CD4-positive, alpha-beta memory T cell (primary cell): Measurements from ENCODE around the gene PHKG2. TPM values are rescaled to one million over a fixed set of nuclear protein-coding genes. Genes with fewer than 3 reads are reported as not detected.

ENCODE experiments used
- CTCF ChIA-PET: fragments of 350-600 bp; sonication (Branson Sonifier 250); formaldehyde crosslinking; loops from one replicate; lab custom pipeline; 2021; ENCODE audit warnings: inconsistent platforms; ENCODE audit not compliant: partially characterized antibody; lab: Charles Lee
- POLR2A ChIA-PET: fragments of 350-600 bp; sonication (Branson Sonifier 250); formaldehyde crosslinking; loops from one replicate; lab custom pipeline; 2021; ENCODE audit not compliant: partially characterized antibody; lab: Charles Lee
- DNase-seq, 5 donors: peaks; one replicate each; pipeline versions ENCODE4 v3.0.0 to v3.0.0-alpha.2; 2020 to 2022; ENCODE audit warnings: mixed read lengths in 1 of 5
- H3K27ac ChIP-seq: one replicate; pipeline ENCODE4 v1.7.0; 2013; ENCODE audit warnings: low read depth, low read length
- H3K27me3 ChIP-seq: 2 replicates; pipeline ENCODE4 v1.7.0; 2013; ENCODE audit warnings: mild to moderate bottlenecking, low read length, moderate library complexity; ENCODE audit not compliant: insufficient read depth
- H3K36me3 ChIP-seq: 2 replicates; pipeline ENCODE4 v1.7.0; 2013; ENCODE audit warnings: mild to moderate bottlenecking, low read length, moderate library complexity; ENCODE audit not compliant: insufficient read depth
- H3K4me1 ChIP-seq: 2 replicates; pipeline ENCODE4 v1.7.0; 2013; ENCODE audit warnings: mild to moderate bottlenecking, low read length, moderate library complexity; ENCODE audit not compliant: insufficient read depth
- H3K4me3 ChIP-seq, 2 donors: one replicate each; pipeline ENCODE4 v1.7.0; 2013; ENCODE audit warnings: low read length in 2 of 2, mild to moderate bottlenecking in 1 of 2
- H3K9me3 ChIP-seq, 2 donors: one replicate each; pipeline ENCODE4 v1.7.0; 2013; ENCODE audit warnings: low read length in 2 of 2, control low read depth in 1 of 2; ENCODE audit not compliant: control insufficient read depth in 1 of 2
- H3K27ac Mint-ChIP-seq, 7 donors: one replicate each; pipeline ENCODE4 v1.8.0; 2020 to 2021; ENCODE audit warnings: mixed read lengths in 7 of 7, mild to moderate bottlenecking in 6 of 7, inconsistent platforms in 3 of 7, moderate library complexity in 3 of 7
- H3K27me3 Mint-ChIP-seq, 2 donors: one replicate each; pipeline ENCODE4 v1.8.0; 2020 to 2021; ENCODE audit warnings: mixed read lengths in 2 of 2
- H3K36me3 Mint-ChIP-seq, 2 donors: one replicate each; pipeline ENCODE4 v1.8.0; 2020 to 2021; ENCODE audit warnings: mixed read lengths in 2 of 2, inconsistent platforms in 1 of 2, mild to moderate bottlenecking in 1 of 2
- H3K4me1 Mint-ChIP-seq, 4 donors: one replicate each; pipeline ENCODE4 v1.8.0; 2020 to 2021; ENCODE audit warnings: mixed read lengths in 4 of 4, mild to moderate bottlenecking in 1 of 4
- H3K4me3 Mint-ChIP-seq, 8 donors: one replicate each; pipeline ENCODE4 v1.8.0; 2020 to 2021; ENCODE audit warnings: mixed read lengths in 8 of 8, mild to moderate bottlenecking in 7 of 8, moderate library complexity in 6 of 8, inconsistent platforms in 3 of 8
- H3K9me3 Mint-ChIP-seq, 8 donors: one replicate each; pipeline ENCODE4 v1.8.0; 2020 to 2021; ENCODE audit warnings: mixed read lengths in 8 of 8, mild to moderate bottlenecking in 5 of 8, inconsistent platforms in 3 of 8, moderate library complexity in 1 of 8
- intact Hi-C: fragments of 100-400 bp; cut with micrococcal nuclease; formaldehyde crosslinking; loops from one replicate; pipeline ENCODE4 v1.15.1; 2023
- polyA plus RNA-seq, 2 donors: library from polyadenylated mRNA; unstranded; fragments of 300-500 nt; fragmentation: Illumina TruSeq; gene quantifications; one replicate each; pipeline ENCODE4 v1.2.3, GENCODE V29; 2021
- total RNA-seq, 2 experiments: library from RNA; stranded (reverse); gene quantifications; one replicate each; pipeline ENCODE4 v1.2.3, GENCODE V29; 2021

PHKG2 gene
- total and polyA plus RNA-seq, 4 experiments from 2014 or later, result 42.0 to 63.5 (median 54.5) TPM

DNA sequence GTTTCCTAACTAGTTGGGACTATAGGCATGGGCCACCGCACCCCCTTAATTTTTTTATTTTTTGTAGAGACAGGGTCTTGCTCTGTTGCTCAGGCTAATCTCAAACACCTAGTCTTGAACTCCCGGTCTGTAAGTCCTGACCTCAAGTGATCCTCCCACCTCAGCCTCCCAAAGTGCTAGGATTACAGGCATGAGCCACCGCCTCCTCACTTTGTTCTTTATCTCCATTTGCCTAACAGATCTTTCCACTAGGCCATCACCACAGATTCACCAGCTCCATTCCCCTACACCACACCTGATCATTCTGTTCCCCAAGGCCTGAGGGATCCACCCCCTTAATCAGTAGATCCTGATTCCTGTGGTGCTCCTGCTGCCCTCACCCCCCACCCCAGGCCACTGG lies 46.4 kb downstream of the PHKG2 start:
- no peaks in the 10 kb centered on the region for H3K9me3 Mint-ChIP-seq

DNA sequence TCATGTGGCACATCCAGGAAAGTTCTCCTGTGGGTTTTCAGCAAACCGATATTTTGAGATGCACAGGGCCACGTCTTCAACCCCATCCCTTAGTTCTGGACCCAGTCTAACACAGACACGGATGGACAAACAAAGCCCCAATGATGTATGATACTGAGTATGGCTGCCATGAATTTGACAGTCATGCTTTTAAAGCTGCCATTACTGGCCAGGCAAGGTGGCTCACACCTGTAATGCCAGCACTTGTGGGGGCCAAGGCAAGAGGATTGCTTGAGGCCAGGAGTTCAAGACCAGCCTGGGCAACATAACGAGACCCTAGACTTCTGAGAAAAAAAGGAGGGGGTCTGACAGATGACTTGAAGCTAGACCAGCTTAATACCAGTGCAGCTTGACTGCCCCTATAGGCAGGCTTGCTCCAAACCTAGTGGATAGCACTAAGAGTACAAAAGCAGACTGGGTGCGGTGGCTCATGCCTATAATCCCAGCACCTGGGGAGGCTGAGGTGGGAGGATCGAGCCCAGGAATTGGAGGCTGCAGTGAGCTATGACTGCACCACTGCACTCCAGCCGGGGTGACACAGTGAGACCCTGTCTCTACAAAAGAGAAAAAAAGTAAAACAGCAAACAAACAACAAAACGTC lies 49.6 kb downstream of the PHKG2 start:
- no peak for DNase-seq
- Histone ChIP-seq H3K9me3 (no peaks in the 10 kb centered on the region), H3K4me1 (no peaks in the 10 kb centered on the region), H3K36me3 (no peaks in the 10 kb centered on the region), H3K4me3 (no peak overlapping the region), H3K27me3 (no peaks in the 10 kb centered on the region), H3K27ac (no peak overlapping the region)
- Mint-ChIP-seq H3K4me1 (peaks cover 0 to 3% (median 0%) of the 10 kb centered on the region in 4 donors), H3K27me3 (no peaks in the 10 kb centered on the region), H3K36me3 (no peaks in the 10 kb centered on the region), H3K9me3 (no peaks in the 10 kb centered on the region), H3K27ac (no peak overlapping the region), H3K4me3 (no peak overlapping the region)
- intact Hi-C loops, result no loop called here
- CTCF ChIA-PET, result no interaction called here
- POLR2A ChIA-PET, result no interaction called here

More for the DNA sequence above, 46.4 kb downstream of the PHKG2 start:
- H3K4me1 ChIP-seq, result no peaks in the 10 kb centered on the region
- H3K4me3 ChIP-seq, result no peak overlapping the region
- H3K27ac ChIP-seq, result no peak overlapping the region
- H3K9me3 ChIP-seq, result no peaks in the 10 kb centered on the region
- Mint-ChIP-seq H3K4me3 (no peak overlapping the region), H3K27ac (peak overlapping the region in 1 of 7 donors; percentile 73), H3K36me3 (no peaks in the 10 kb centered on the region), H3K4me1 (no peaks in the 10 kb centered on the region), H3K27me3 (no peaks in the 10 kb centered on the region)
- ChIA-PET POLR2A (no interaction called here), CTCF (interaction anchor here (1.6 kb wide), 1 partner anchor 50 kb away, joined by 4 read pairs; no protein-coding TSS in a partner anchor)
- H3K27me3 ChIP-seq, result no peaks in the 10 kb centered on the region
- no peak for DNase-seq
- intact Hi-C loops, result no loop called here
- no peaks in the 10 kb centered on the region for H3K36me3 ChIP-seq

Other genes with a start within 250 kb of the PHKG2 start
- gene ZNF768, start 221.9 kb upstream of the PHKG2 start, total RNA-seq, result 1 to 10 TPM; 5.8 to 6.1 TPM
- 1 to 10 TPM in 1 of 2 donors, under 1 TPM in 1; 0.69 to 1.7 TPM for gene ZNF768, start 221.9 kb upstream of the PHKG2 start, polyA plus RNA-seq
- 10 to 100 TPM; 15.7 to 17.8 TPM for gene ZNF747, start 213.6 kb upstream of the PHKG2 start, total RNA-seq
- gene ZNF747, start 213.6 kb upstream of the PHKG2 start, polyA plus RNA-seq, result 1 to 10 TPM; 7.8 to 8.8 TPM
- 10 to 100 TPM; 28.9 to 29.3 TPM for gene ZNF764, start 190.1 kb upstream of the PHKG2 start, total RNA-seq
- gene ZNF764, start 190.1 kb upstream of the PHKG2 start, polyA plus RNA-seq, result 1 to 10 TPM; 4.2 to 8.8 TPM
- gene ZNF688, start 176.7 kb upstream of the PHKG2 start, total RNA-seq, result 10 to 100 TPM; 21.4 to 22.7 TPM
- 10 to 100 TPM; 31.7 to 33.8 TPM for gene ZNF688, start 176.7 kb upstream of the PHKG2 start, polyA plus RNA-seq
- 10 to 100 TPM; 33.4 to 34.2 TPM for gene ZNF785, start 162.7 kb upstream of the PHKG2 start, total RNA-seq
- gene ZNF785, start 162.7 kb upstream of the PHKG2 start, polyA plus RNA-seq, result 1 to 10 TPM; 1.7 to 3.4 TPM
- 10 to 100 TPM; 13.1 to 14.5 TPM for gene ZNF689, start 138.0 kb upstream of the PHKG2 start, total RNA-seq
- gene ZNF689, start 138.0 kb upstream of the PHKG2 start, polyA plus RNA-seq, result 10 to 100 TPM; 11.9 to 13.5 TPM
- 100 to 1,000 TPM in 1 of 2 experiments, 10 to 100 TPM in 1; 92.0 to 100 TPM for gene PRR14, start 97.5 kb upstream of the PHKG2 start, total RNA-seq
- 10 to 100 TPM in 1 of 2 donors, 1 to 10 TPM in 1; 8.7 to 25.9 TPM for gene PRR14, start 97.5 kb upstream of the PHKG2 start, polyA plus RNA-seq
- 100 to 1,000 TPM; 164 to 172 TPM for gene FBRS, start 90.0 kb upstream of the PHKG2 start, total RNA-seq
- 1 to 10 TPM in 1 of 2 donors, under 1 TPM in 1; 0.70 to 7.9 TPM for gene FBRS, start 90.0 kb upstream of the PHKG2 start, polyA plus RNA-seq
- 100 to 1,000 TPM; 101 to 115 TPM for gene SRCAP, start 49.3 kb upstream of the PHKG2 start, total RNA-seq
- 10 to 100 TPM in 1 of 2 donors, 1 to 10 TPM in 1; 1.2 to 35.4 TPM for gene SRCAP, start 49.3 kb upstream of the PHKG2 start, polyA plus RNA-seq
- gene CFAP119, start 13.6 kb downstream of the PHKG2 start, total RNA-seq, result 1 to 10 TPM; 2.6 to 3.4 TPM
- under 1 TPM; 0.22 to 0.42 TPM for gene CFAP119, start 13.6 kb downstream of the PHKG2 start, polyA plus RNA-seq
- 100 to 1,000 TPM; 101 to 109 TPM for gene RNF40, start 13.9 kb downstream of the PHKG2 start, total RNA-seq
- 10 to 100 TPM; 16.6 to 52.4 TPM for gene RNF40, start 13.9 kb downstream of the PHKG2 start, polyA plus RNA-seq
- gene ZNF629, start 38.8 kb downstream of the PHKG2 start, total RNA-seq, result 1 to 10 TPM; 4.7 to 5.4 TPM
- under 1 TPM; 0.07 to 0.94 TPM for gene ZNF629, start 38.8 kb downstream of the PHKG2 start, polyA plus RNA-seq
- 10 to 100 TPM; 25.5 to 27.3 TPM for gene BCL7C, start 145.7 kb downstream of the PHKG2 start, total RNA-seq
- 10 to 100 TPM; 45.4 to 53.1 TPM for gene BCL7C, start 145.7 kb downstream of the PHKG2 start, polyA plus RNA-seq
- under 1 TPM; 0.19 to 0.26 TPM for gene CTF1, start 148.2 kb downstream of the PHKG2 start, total RNA-seq
- not detected for gene CTF1, start 148.2 kb downstream of the PHKG2 start, polyA plus RNA-seq
- 10 to 100 TPM; 15.6 to 15.8 TPM for gene FBXL19, start 175.1 kb downstream of the PHKG2 start, total RNA-seq
- gene FBXL19, start 175.1 kb downstream of the PHKG2 start, polyA plus RNA-seq, result under 1 TPM in 1 of 2 donors, not detected in 1; 0.16 TPM
- 10 to 100 TPM; 19.3 to 22.0 TPM for gene ORAI3, start 200.6 kb downstream of the PHKG2 start, total RNA-seq
- gene ORAI3, start 200.6 kb downstream of the PHKG2 start, polyA plus RNA-seq, result 10 to 100 TPM; 16.2 to 17.5 TPM
- 10 to 100 TPM; 32.1 to 33.2 TPM for gene SETD1A, start 209.3 kb downstream of the PHKG2 start, total RNA-seq
- 1 to 10 TPM in 1 of 2 donors, not detected in 1; 5.6 TPM for gene SETD1A, start 209.3 kb downstream of the PHKG2 start, polyA plus RNA-seq
- gene HSD3B7, start 236.8 kb downstream of the PHKG2 start, total RNA-seq, result 1 to 10 TPM; 3.6 to 4.3 TPM
- 1 to 10 TPM in 1 of 2 donors, under 1 TPM in 1; 0.08 to 1.2 TPM for gene HSD3B7, start 236.8 kb downstream of the PHKG2 start, polyA plus RNA-seq